Astrocyte (in vitro differentiated cells and primary cell): ENCODE measurements around the gene LOXL4. TPM values are rescaled to one million over a fixed set of nuclear protein-coding genes. Genes with fewer than 3 reads are reported as not detected.

Experiments used
- DNase-seq: peaks from one replicate; pipeline ENCODE4 v3.0.0-alpha.2; 2010; ENCODE audit warnings: low read depth
- FAIRE-seq: peaks from 2 replicates; lab custom pipeline; 2011; peaks lifted over from hg19 to GRCh38; lab: Jason Lieb, UNC
- H2AFZ ChIP-seq: 2 replicates; pipeline ENCODE4 v1.6.0; 2012; ENCODE audit warnings: low read depth, low read length, inconsistent platforms
- H3K27ac ChIP-seq: 2 replicates; pipeline ENCODE4 v1.5.1; 2011; ENCODE audit warnings: low read depth, low read length, inconsistent platforms
- H3K27me3 ChIP-seq: 2 replicates; pipeline ENCODE4 v1.6.0; 2011; ENCODE audit warnings: low read length, inconsistent platforms; ENCODE audit not compliant: insufficient read depth
- H3K36me3 ChIP-seq: 2 replicates; pipeline ENCODE4 v1.5.1; 2011; ENCODE audit warnings: low read length, inconsistent platforms; ENCODE audit not compliant: insufficient read depth
- H3K4me1 ChIP-seq: 2 replicates; pipeline ENCODE4 v1.5.1; 2011; ENCODE audit warnings: low read length, inconsistent platforms; ENCODE audit not compliant: insufficient read depth
- H3K4me2 ChIP-seq: 2 replicates; pipeline ENCODE4 v1.6.0; 2012; ENCODE audit warnings: low read length, inconsistent platforms
- H3K4me3 ChIP-seq: 2 replicates; pipeline ENCODE4 v1.5.1; 2011; ENCODE audit warnings: low read depth, mild to moderate bottlenecking, low read length, inconsistent platforms; ENCODE audit not compliant: insufficient read depth
- H3K79me2 ChIP-seq: 2 replicates; pipeline ENCODE4 v1.6.0; 2012; ENCODE audit warnings: mild to moderate bottlenecking, low read length, inconsistent platforms; ENCODE audit not compliant: insufficient read depth
- H3K9ac ChIP-seq: 2 replicates; pipeline ENCODE4 v1.6.0; 2012; ENCODE audit warnings: mild to moderate bottlenecking, low read length, inconsistent platforms
- H3K9me3 ChIP-seq: 2 replicates; pipeline ENCODE4 v1.5.1; 2012; ENCODE audit warnings: low read depth, mild to moderate bottlenecking, low read length, inconsistent platforms; ENCODE audit not compliant: insufficient read depth
- H4K20me1 ChIP-seq: 2 replicates; pipeline ENCODE4 v1.6.0; 2012; ENCODE audit warnings: low read length, inconsistent platforms; ENCODE audit not compliant: insufficient read depth
- H3K27ac Mint-ChIP-seq: one replicate; pipeline ENCODE4 v1.8.0; 2021; ENCODE audit warnings: mild to moderate bottlenecking, mixed read lengths; ENCODE audit not compliant: unreplicated experiment
- H3K27me3 Mint-ChIP-seq: one replicate; pipeline ENCODE4 v1.8.0; 2021; ENCODE audit warnings: low read depth, mixed read lengths; ENCODE audit not compliant: unreplicated experiment
- H3K36me3 Mint-ChIP-seq: one replicate; pipeline ENCODE4 v1.8.0; 2021; ENCODE audit warnings: low read depth, mixed read lengths; ENCODE audit not compliant: unreplicated experiment
- H3K4me1 Mint-ChIP-seq: one replicate; pipeline ENCODE4 v1.8.0; 2021; ENCODE audit warnings: low read depth, mixed read lengths; ENCODE audit not compliant: unreplicated experiment
- H3K4me3 Mint-ChIP-seq: one replicate; pipeline ENCODE4 v1.8.0; 2021; ENCODE audit warnings: mild to moderate bottlenecking, moderate library complexity, mixed read lengths; ENCODE audit not compliant: unreplicated experiment
- H3K9me3 Mint-ChIP-seq: one replicate; pipeline ENCODE4 v1.8.0; 2021; ENCODE audit warnings: mild to moderate bottlenecking, mixed read lengths; ENCODE audit not compliant: unreplicated experiment
- EZH2 ChIP-seq: IDR thresholded peaks from 2 replicates; pipeline ENCODE4 v1.6.1; 2012; ENCODE audit warnings: mild to moderate bottlenecking, low read length, inconsistent platforms; ENCODE audit not compliant: insufficient read depth
- total RNA-seq: library from RNA; stranded (reverse); gene quantifications from 2 replicates; pipeline ENCODE4 v1.2.1, GENCODE V29; 2021
- TF ChIP-seq, protein P1 (sequence below): IDR thresholded peaks from 2 replicates; pipeline ENCODE4 v1.5.1; 2011; ENCODE audit warnings: low read depth, mild to moderate bottlenecking, inconsistent platforms, low read length, moderate library complexity; ENCODE audit not compliant: insufficient read depth

Gene LOXL4
- total RNA-seq, 1 donor from 2014 or later: 26.6 TPM

DNA sequence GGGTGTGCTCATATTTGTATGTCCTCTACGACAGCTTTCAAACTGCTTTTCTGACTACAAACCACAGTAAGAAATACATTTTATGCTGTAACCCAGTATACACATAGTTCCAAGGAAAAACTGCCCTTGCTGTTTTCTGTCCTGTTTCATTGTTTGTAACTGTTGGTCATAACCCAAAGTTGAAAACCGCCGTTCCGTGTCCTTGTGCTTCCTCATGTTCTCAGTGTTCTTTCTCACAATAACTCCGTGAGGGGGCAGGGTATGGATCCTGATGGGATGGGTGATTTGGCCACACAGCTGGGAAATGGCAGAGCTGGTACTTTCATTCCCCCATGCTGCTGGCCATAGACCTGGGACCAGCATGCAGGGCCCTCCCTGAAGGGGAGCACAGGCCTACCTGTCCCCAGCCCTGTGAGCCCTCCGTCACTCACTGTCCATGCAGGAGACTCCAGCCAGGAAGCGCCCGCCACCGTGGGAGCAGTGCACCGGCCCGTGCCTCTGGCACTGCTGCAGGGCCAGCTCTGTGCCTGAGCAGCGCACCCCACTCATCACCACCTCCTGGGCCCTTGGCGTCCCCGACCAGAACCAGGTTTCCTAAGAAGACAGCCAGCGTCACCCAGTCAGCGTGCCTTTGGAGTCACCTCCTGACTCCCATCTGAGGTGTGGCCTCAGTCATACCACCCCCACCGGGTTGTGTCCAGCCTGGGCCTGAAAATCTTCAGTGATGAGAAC is 12.7 kb downstream of the LOXL4 start:
- FAIRE-seq: no peak
- H3K4me1 Mint-ChIP-seq: peaks cover 3% of the 10 kb centered on the region

DNA sequence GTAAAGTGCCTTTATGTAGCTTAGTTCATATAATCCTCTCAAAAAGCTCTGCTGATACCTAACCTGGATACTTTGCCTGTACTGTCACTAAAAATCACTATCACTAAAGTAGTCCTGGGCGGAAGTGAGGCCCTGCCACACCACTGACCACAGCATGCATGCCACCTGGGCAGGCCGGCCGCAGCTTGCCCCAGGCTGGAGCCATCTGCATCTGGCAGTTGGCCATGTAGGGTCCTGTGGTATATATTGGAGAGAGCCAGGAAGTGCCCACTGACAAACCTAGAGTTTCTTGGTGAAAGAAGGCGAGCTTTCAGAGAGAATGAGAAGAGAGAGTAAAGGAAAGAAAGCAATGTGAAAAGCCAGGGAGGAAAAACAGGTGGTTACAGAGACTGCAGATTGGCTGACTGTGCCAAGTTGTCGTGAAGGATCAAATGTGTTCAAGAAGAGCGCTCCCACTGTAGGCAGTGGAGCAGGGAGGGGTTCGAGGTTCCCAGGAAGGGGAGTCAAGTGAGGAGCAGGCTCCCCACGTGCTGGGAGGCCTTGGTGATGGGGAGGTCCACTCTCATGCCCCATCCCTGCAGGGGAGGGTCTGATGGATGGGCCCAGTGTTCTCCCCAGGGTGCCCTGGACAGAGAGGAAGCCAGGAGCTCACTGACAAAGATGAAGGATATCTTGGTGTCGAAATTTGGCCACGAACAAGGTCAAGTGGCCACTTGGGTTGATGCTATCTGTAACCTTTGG is 13.6 kb downstream of the LOXL4 start:
- Histone ChIP-seq H3K79me2 (no peaks in the 10 kb centered on the region), H3K9ac (no peak overlapping the region), H2AFZ (no peak overlapping the region), H3K4me1 (peaks cover 3% of the 10 kb centered on the region), H3K9me3 (no peaks in the 10 kb centered on the region), H3K4me2 (no peak overlapping the region), H3K27ac (no peak overlapping the region), H3K36me3 (peaks cover 6% of the 10 kb centered on the region), H4K20me1 (no peaks in the 10 kb centered on the region), H3K4me3 (no peak overlapping the region), H3K27me3 (no peaks in the 10 kb centered on the region)
- DNase-seq (no peak), FAIRE-seq (no peak)
- Mint-ChIP-seq H3K27ac (no peak overlapping the region), H3K4me1 (peaks cover 2% of the 10 kb centered on the region), H3K4me3 (no peak overlapping the region), H3K9me3 (no peaks in the 10 kb centered on the region), H3K27me3 (no peaks in the 10 kb centered on the region), H3K36me3 (peaks cover 26% of the 10 kb centered on the region)
- TF ChIP-seq, protein P1, sequence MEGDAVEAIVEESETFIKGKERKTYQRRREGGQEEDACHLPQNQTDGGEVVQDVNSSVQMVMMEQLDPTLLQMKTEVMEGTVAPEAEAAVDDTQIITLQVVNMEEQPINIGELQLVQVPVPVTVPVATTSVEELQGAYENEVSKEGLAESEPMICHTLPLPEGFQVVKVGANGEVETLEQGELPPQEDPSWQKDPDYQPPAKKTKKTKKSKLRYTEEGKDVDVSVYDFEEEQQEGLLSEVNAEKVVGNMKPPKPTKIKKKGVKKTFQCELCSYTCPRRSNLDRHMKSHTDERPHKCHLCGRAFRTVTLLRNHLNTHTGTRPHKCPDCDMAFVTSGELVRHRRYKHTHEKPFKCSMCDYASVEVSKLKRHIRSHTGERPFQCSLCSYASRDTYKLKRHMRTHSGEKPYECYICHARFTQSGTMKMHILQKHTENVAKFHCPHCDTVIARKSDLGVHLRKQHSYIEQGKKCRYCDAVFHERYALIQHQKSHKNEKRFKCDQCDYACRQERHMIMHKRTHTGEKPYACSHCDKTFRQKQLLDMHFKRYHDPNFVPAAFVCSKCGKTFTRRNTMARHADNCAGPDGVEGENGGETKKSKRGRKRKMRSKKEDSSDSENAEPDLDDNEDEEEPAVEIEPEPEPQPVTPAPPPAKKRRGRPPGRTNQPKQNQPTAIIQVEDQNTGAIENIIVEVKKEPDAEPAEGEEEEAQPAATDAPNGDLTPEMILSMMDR: no peak
- TF ChIP-seq EZH2: no peak

More for the DNA sequence above, 12.7 kb downstream of the LOXL4 start:
- Mint-ChIP-seq H3K36me3 (peaks cover 22% of the 10 kb centered on the region), H3K27ac (no peak overlapping the region), H3K4me3 (no peak overlapping the region), H3K27me3 (no peaks in the 10 kb centered on the region), H3K9me3 (no peaks in the 10 kb centered on the region)
- H3K9me3 ChIP-seq: no peaks in the 10 kb centered on the region
- H3K27ac ChIP-seq: no peak overlapping the region
- DNase-seq: no peak
- no peaks in the 10 kb centered on the region for H3K27me3 ChIP-seq
- H3K4me3 ChIP-seq: no peak overlapping the region
- no peaks in the 10 kb centered on the region for H4K20me1 ChIP-seq
- no peak overlapping the region for H3K9ac ChIP-seq
- no peak overlapping the region for H3K4me2 ChIP-seq
- H3K36me3 ChIP-seq: peaks cover 1% of the 10 kb centered on the region
- no peak for TF ChIP-seq EZH2
- TF ChIP-seq, protein P1: no peak
- no peaks in the 10 kb centered on the region for H3K79me2 ChIP-seq
- peaks cover 3% of the 10 kb centered on the region for H3K4me1 ChIP-seq
- H2AFZ ChIP-seq: no peak overlapping the region
